Measurements from ENCODE around the gene RBMS1.
"Not testable (repeated sequence)": the region's sequence is repeated elsewhere in the genome, so short reads cannot be mapped to it uniquely, and the experiment has no call there.

DNA sequence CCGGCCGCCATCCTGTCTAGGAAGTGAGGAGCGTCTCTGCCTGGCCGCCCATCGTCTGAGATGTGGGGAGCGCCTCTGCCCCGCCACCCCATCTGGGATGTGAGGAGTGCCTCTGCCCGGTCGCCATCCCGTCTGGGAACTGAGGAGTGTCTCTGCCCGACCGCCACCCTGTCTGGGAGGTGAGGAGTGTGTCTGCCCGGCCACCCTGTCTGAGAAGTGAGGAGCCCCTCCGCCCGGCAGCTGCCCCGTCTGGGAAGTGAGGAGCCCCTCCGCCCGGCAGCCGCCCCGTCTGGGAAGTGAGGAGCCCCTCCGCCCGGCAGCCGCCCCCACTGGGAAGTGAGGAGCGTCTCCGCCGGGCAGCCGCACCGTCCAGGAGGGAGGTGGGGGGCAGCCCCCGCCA is 44.8 kb downstream of the RBMS1 start:
- TF ChIP-seq, protein P1, sequence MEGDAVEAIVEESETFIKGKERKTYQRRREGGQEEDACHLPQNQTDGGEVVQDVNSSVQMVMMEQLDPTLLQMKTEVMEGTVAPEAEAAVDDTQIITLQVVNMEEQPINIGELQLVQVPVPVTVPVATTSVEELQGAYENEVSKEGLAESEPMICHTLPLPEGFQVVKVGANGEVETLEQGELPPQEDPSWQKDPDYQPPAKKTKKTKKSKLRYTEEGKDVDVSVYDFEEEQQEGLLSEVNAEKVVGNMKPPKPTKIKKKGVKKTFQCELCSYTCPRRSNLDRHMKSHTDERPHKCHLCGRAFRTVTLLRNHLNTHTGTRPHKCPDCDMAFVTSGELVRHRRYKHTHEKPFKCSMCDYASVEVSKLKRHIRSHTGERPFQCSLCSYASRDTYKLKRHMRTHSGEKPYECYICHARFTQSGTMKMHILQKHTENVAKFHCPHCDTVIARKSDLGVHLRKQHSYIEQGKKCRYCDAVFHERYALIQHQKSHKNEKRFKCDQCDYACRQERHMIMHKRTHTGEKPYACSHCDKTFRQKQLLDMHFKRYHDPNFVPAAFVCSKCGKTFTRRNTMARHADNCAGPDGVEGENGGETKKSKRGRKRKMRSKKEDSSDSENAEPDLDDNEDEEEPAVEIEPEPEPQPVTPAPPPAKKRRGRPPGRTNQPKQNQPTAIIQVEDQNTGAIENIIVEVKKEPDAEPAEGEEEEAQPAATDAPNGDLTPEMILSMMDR (IDR thresholded peaks at IDR 0.05; ENCODE audit: low read depth, low read length) = not testable (repeated sequence)
- not testable (repeated sequence) for TF ChIP-seq EZH2phosphoT487 (IDR thresholded peaks at IDR 0.05; ENCODE audit: low read depth)

All from OCI-LY3 (cell line).